Left ventricle myocardium inferior (tissue), 1 donor: Measurements from ENCODE around the gene DSC3. TPM values are rescaled to one million over a fixed set of nuclear protein-coding genes. Genes with fewer than 3 reads are reported as not detected.

Experiments used
- DNase-seq: peaks from one replicate; pipeline ENCODE4 v3.0.0-alpha.2; 2020
- H3K27ac ChIP-seq: fragments of 200-600 bp; replicated peaks from 2 replicates; pipeline ENCODE4 v1.8.0; 2021
- H3K27me3 ChIP-seq: fragments of 200-600 bp; 2 replicates; pipeline ENCODE4 v1.8.0; 2021; ENCODE audit warnings: low read depth
- H3K36me3 ChIP-seq: fragments of 200-600 bp; 2 replicates; pipeline ENCODE4 v1.8.0; 2021
- H3K4me1 ChIP-seq: fragments of 200-600 bp; 2 replicates; pipeline ENCODE4 v1.8.0; 2021
- H3K4me3 ChIP-seq: fragments of 200-600 bp; 2 replicates; pipeline ENCODE4 v1.8.0; 2021; ENCODE audit warnings: mild to moderate bottlenecking, moderate library complexity
- H3K9me3 ChIP-seq: fragments of 200-600 bp; replicated peaks from 2 replicates; pipeline ENCODE4 v1.8.0; 2021
- CTCF ChIP-seq: fragments of 200-600 bp; IDR thresholded peaks from 2 replicates; pipeline ENCODE4 v1.8.0; 2021; ENCODE audit warnings: antibody characterized with exemption, mild to moderate bottlenecking, borderline replicate concordance
- intact Hi-C: fragments of 100-400 bp; cut with micrococcal nuclease; formaldehyde crosslinking; loops from one replicate; pipeline ENCODE4 v1.11.0; 2022
- total RNA-seq: library from RNA; stranded (reverse); fragmentation: NEBNext Ultra II Directional; extraction: Animal tissue kit (Norgen Biotek cat#: 25700); gene quantifications from one replicate; pipeline ENCODE4 v1.2.1, GENCODE V29; 2021
- donor health status: DM: no; HTN: yes; CAD: no; lungs with severe emphysema.

Gene DSC3
- total RNA-seq, 1 donor from 2014 or later, result not detected

- intact Hi-C loops, result no loop called here
- no peak for TF ChIP-seq CTCF
These were observed 8.1 kb upstream of the DSC3 start for GRCh38 chr18:31050635-31051034.

GRCh38 chr18:31049189-31049588 lies 6.6 kb upstream of the DSC3 start:
- no peak overlapping the region for H3K4me3 ChIP-seq
- H3K27me3 ChIP-seq, result peaks cover 23% of the 10 kb centered on the region
- no peaks in the 10 kb centered on the region for H3K36me3 ChIP-seq
- H3K27ac ChIP-seq, result no peak overlapping the region
- no peak for DNase-seq
- intact Hi-C loops, result no loop called here
- no peaks in the 10 kb centered on the region for H3K4me1 ChIP-seq
- no peak for TF ChIP-seq CTCF
- H3K9me3 ChIP-seq, result peaks cover 4% of the 10 kb centered on the region

More at GRCh38 chr18:31050635-31051034, 8.1 kb upstream of the DSC3 start:
- no peak for DNase-seq
- H3K27me3 ChIP-seq, result peaks cover 22% of the 10 kb centered on the region
- H3K4me3 ChIP-seq, result no peak overlapping the region
- no peak overlapping the region for H3K27ac ChIP-seq
- H3K36me3 ChIP-seq, result no peaks in the 10 kb centered on the region
- H3K9me3 ChIP-seq, result peaks cover 4% of the 10 kb centered on the region
- no peaks in the 10 kb centered on the region for H3K4me1 ChIP-seq

GRCh38 chr18:31048216-31048615 lies 5.7 kb upstream of the DSC3 start:
- Histone ChIP-seq H3K36me3 (no peaks in the 10 kb centered on the region), H3K4me3 (no peak overlapping the region), H3K27me3 (peaks cover 32% of the 10 kb centered on the region), H3K27ac (no peak overlapping the region), H3K9me3 (no peaks in the 10 kb centered on the region), H3K4me1 (no peaks in the 10 kb centered on the region)
- no peak for TF ChIP-seq CTCF
- intact Hi-C loops, result no loop called here
- DNase-seq, result no peak

- Histone ChIP-seq H3K4me1 (peaks cover 11% of the 10 kb centered on the region), H3K36me3 (no peaks in the 10 kb centered on the region), H3K9me3 (no peaks in the 10 kb centered on the region), H3K4me3 (no peak overlapping the region), H3K27ac (no peak overlapping the region), H3K27me3 (peaks cover 45% of the 10 kb centered on the region)
- intact Hi-C loops, result no loop called here
- no peak for DNase-seq
- TF ChIP-seq CTCF, result no peak
These were observed 4.4 kb upstream of the DSC3 start for GRCh38 chr18:31046916-31047315.

- H3K36me3 ChIP-seq, result no peaks in the 10 kb centered on the region
- peaks cover 24% of the 10 kb centered on the region for H3K4me1 ChIP-seq
- H3K27me3 ChIP-seq, result peaks cover 59% of the 10 kb centered on the region
- H3K27ac ChIP-seq, result no peak overlapping the region
- DNase-seq, result no peak
- intact Hi-C loops, result no loop called here
- no peak for TF ChIP-seq CTCF
- no peak overlapping the region for H3K4me3 ChIP-seq
- H3K9me3 ChIP-seq, result no peaks in the 10 kb centered on the region
These were observed 3.1 kb upstream of the DSC3 start for GRCh38 chr18:31045599-31045998.

- peaks cover 65% of the 10 kb centered on the region for H3K27me3 ChIP-seq
- DNase-seq, result no peak
- peaks cover 24% of the 10 kb centered on the region for H3K4me1 ChIP-seq
- TF ChIP-seq CTCF, result no peak
- no peak overlapping the region for H3K27ac ChIP-seq
- no peak overlapping the region for H3K4me3 ChIP-seq
- H3K36me3 ChIP-seq, result no peaks in the 10 kb centered on the region
- intact Hi-C loops, result no loop called here
- H3K9me3 ChIP-seq, result no peaks in the 10 kb centered on the region
These were observed 2.4 kb upstream of the DSC3 start for GRCh38 chr18:31044926-31045325.
